ENCODE results near the gene TRAF3IP1.
"Not testable (repeated sequence)": the region's sequence is repeated elsewhere in the genome, so short reads cannot be mapped to it uniquely, and the experiment has no call there.

The TRAF3IP1 gene

DNA sequence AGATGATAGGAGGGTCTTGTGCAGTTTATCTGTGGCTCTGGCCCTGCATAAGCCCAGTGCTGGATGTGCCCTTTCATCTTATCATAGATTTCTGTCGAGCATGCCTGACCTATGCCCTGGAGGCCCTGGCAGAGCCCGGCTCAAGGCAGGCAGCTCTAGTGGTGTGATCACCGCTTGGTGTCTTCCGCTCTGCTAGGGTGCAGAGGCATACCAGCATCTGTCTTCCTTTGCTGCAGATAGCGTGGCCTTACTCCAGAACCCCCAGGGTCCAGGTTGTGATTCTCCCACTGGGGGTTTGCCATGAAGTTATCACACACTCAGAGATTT lies 13.7 kb upstream of the TRAF3IP1 start:
- FAIRE-seq (no peak), DNase-seq (ENCODE audit: insufficient read length, low spot score) (no peak)

GRCh38 chr2:238308177-238308576 lies 12.1 kb upstream of the TRAF3IP1 start:
- DNase-seq (ENCODE audit: insufficient read length, low spot score) (no peak), FAIRE-seq (no peak)

GRCh38 chr2:238310721-238311120 lies 9.6 kb upstream of the TRAF3IP1 start:
- not testable (repeated sequence) for FAIRE-seq; DNase-seq (ENCODE audit: insufficient read length, low spot score)

DNA sequence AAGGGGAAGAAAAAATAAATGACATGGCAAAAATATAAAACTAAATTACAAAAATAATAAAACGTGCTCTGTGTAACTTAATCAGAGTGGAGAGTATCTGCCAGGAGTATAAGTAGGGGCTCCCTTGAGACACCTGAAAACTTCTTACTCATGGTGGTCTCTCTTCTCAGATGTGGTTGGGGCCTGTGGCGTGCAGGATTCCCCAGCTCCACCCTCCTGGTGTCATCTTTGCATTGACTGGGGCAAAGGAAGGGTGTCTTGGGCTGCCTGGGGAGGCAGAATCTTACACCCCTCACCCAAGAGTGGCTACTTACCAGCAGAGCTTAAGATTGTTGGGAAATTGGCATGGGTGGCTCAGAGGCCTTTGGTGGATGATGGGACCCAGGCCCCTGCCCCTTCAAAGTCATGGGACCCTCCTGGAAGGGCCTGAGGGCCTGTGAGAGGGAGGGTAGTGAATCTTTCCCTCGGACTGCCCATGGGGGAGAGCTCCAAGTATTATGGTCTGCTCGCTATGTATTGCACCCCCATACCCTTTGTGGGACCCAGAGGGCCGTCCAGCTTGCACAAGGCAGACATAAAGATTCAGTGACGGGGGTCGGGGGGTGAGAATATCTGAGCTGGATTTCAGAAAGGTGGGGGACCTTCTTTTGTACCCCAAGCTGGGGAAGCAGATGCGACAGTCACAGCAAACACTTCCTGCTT lies 6.9 kb upstream of the TRAF3IP1 start:
- FAIRE-seq (no peak), DNase-seq (ENCODE audit: insufficient read length, low spot score) (no peak)

DNA sequence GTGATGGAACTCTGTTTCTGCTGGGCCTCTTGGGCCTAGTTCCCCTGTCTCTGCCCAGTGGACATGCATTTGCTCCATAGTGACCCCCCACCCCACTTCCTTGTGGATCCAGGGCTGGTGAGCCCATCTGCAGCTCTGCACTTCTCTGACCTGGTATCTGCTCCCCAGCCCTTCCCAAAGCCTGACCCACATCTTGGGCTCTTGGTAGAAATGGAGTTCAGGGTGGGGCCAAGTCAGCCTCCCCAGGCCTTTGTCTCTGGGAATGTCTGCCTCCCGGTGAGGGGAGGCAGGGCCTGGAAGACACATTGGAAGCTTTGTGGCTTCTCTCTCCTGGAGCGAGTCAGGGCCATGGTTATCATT lies 6.3 kb upstream of the TRAF3IP1 start:
- FAIRE-seq (no peak), DNase-seq (ENCODE audit: insufficient read length, low spot score) (no peak)

- FAIRE-seq (no peak), DNase-seq (ENCODE audit: insufficient read length, low spot score) (no peak)
Observed at GRCh38 chr2:238314576-238314975, 5.7 kb upstream of the TRAF3IP1 start.

GRCh38 chr2:238315031-238315595 lies 5.2 kb upstream of the TRAF3IP1 start:
- FAIRE-seq = no peak
- DNase-seq (ENCODE audit: insufficient read length, low spot score) = no peak

DNA sequence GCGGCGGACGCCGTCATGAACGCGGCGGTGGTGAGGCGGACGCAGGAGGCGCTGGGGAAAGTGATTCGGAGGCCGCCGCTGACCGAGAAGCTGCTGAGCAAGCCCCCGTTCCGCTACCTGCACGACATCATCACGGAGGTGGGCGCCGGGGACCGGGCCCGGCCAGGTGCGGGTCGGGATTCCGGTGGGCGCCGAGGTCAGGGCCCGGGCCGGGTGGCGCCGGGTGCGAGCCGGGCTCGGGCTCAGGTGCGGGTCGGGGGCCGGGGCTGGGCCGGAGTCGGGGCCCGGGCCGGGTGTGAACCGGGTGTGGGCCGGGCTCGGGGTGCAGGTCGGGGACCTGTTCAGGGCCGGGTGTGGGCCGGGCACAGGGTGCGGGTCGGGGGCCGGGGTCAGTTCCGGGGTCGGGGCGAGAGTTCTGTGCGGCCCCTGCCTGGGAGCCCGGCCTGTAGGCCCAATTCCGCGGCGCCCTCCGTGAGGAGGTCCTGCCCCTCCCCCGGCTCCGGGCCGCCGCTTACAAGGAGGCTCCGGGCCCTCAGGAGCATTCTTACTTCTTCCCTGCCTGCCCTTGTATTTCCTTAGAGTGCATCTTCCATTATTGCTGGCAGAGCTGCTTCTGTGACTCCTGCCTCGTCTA lies 447 bp downstream of the TRAF3IP1 start:
- no peak for FAIRE-seq
- no peak for DNase-seq (ENCODE audit: insufficient read length, low spot score)

- FAIRE-seq = peak; percentile 11
Observed at GRCh38 chr2:238321467-238321866, 1.1 kb downstream of the TRAF3IP1 start.

DNA sequence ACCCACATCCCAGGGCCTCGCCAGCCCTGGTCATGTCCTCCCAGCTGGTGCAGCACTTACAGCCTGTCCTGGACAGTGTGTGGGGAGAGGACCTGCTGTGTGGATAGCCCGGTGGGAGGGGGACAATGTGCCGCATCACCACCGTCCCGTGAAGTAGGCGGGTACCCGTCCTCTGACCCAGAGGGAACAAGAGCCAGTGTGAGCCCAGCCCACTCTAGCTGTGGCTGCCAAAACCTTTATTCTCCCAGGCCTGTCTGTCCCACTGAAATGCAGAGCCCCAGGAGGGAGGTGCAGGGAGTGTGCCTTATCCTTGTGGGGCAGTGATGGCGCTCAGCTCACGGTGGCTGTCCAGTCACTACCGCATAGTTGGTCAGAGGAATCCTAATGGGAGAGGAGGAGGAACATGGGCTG lies 1.7 kb downstream of the TRAF3IP1 start:
- DNase-seq (ENCODE audit: insufficient read length, low spot score) (no peak), FAIRE-seq (no peak)

More at GRCh38 chr2:238321467-238321866, 1.1 kb downstream of the TRAF3IP1 start:
- no peak for DNase-seq (ENCODE audit: insufficient read length, low spot score)

DNA sequence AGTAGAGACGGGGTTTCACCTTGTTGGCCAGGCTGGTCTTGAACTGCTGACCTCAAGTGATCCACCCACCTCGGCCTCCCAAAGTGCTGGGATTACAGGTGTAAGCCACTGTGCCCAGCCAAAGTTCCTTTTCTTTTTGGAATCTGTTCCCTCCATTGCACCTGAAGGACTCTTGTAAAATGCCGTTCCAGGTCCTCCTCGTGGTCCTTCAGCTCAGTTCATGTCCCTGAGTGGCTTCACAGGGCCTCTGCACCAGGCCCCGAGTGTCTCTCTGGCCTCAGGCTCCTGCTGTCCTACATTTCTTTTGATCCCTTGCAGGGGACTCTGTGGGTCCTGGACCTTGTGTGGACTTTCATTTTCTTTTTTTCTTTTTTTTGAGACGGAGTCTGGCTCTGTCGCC lies 3.9 kb downstream of the TRAF3IP1 start:
- DNase-seq (ENCODE audit: insufficient read length, low spot score); FAIRE-seq: not testable (repeated sequence)

DNA sequence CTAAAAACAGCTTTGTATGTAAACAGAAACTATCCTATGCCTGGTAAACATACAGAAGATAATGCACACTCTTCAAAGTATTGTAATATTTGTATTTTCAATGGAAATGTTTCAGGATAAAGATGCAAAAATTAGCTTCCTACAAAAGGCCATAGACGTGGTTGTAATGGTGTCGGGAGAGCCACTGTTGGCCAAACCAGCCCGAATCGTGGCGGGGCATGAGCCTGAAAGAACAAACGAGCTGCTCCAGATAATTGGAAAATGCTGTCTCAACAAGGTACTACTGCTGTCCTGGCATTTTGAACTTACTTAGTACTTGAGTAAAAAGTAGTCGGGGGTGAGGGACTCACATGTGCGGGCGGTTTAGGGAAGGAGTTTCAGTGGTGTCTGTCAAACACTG lies 5.4 kb downstream of the TRAF3IP1 start:
- FAIRE-seq (no peak), DNase-seq (ENCODE audit: insufficient read length, low spot score) (no peak)

- FAIRE-seq = no peak
- no peak for DNase-seq (ENCODE audit: insufficient read length, low spot score)
Observed at GRCh38 chr2:238326801-238327365, 6.6 kb downstream of the TRAF3IP1 start.

- FAIRE-seq = no peak
Observed at GRCh38 chr2:238327751-238328150, 7.4 kb downstream of the TRAF3IP1 start.

GRCh38 chr2:238330391-238330790 lies 10.1 kb downstream of the TRAF3IP1 start:
- FAIRE-seq (no peak), DNase-seq (ENCODE audit: insufficient read length, low spot score) (no peak)

More at GRCh38 chr2:238327751-238328150, 7.4 kb downstream of the TRAF3IP1 start:
- no peak for DNase-seq (ENCODE audit: insufficient read length, low spot score)

- no peak for FAIRE-seq
- DNase-seq (ENCODE audit: insufficient read length, low spot score) = no peak
Observed at GRCh38 chr2:238331916-238332315, 11.6 kb downstream of the TRAF3IP1 start.

GRCh38 chr2:238334885-238335284 lies 14.6 kb downstream of the TRAF3IP1 start:
- FAIRE-seq = no peak
- no peak for DNase-seq (ENCODE audit: insufficient read length, low spot score)

- DNase-seq (ENCODE audit: insufficient read length, low spot score); FAIRE-seq: not testable (repeated sequence)
Observed at GRCh38 chr2:238335591-238335990, 15.3 kb downstream of the TRAF3IP1 start.

GRCh38 chr2:238336151-238336550 lies 15.8 kb downstream of the TRAF3IP1 start:
- FAIRE-seq = no peak
- no peak for DNase-seq (ENCODE audit: insufficient read length, low spot score)

- DNase-seq (ENCODE audit: insufficient read length, low spot score) (no peak), FAIRE-seq (no peak)
Observed at GRCh38 chr2:238336793-238337444, 16.6 kb downstream of the TRAF3IP1 start.

DNA sequence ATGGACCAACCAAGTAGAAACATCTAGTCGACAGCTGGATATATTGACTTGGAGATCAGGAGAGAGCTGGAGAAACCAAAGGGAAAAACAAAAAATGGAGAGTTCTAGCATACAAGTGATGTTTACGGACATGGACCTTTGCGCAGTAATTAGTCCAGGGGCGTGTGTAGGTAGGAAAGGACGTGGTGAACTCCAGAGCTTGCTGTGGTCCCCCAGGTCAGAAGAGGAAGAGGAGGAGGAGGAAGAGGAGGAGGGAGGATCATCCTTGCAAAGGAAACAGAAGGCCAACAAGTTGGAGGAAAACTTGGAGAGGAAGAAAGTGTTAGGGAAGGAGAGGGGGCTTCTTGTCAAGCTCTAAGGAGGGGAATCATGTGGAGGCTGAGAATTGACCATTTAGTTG lies 17.5 kb downstream of the TRAF3IP1 start:
- FAIRE-seq (no peak), DNase-seq (ENCODE audit: insufficient read length, low spot score) (no peak)

Measured in GM19239 (cell line).